Fibroblast of villous mesenchyme (primary cell): Measurements from ENCODE around the gene PAAF1. TPM values are rescaled to one million over a fixed set of nuclear protein-coding genes. Genes with fewer than 3 reads are reported as not detected.

Source experiments
- DNase-seq: peaks from one replicate; pipeline ENCODE4 v3.0.0-alpha.2; 2010; ENCODE audit warnings: low read depth
- H3K4me3 ChIP-seq: 2 replicates; pipeline ENCODE4 v1.5.1; 2011; ENCODE audit warnings: low read depth, mild to moderate bottlenecking, low read length
- CTCF ChIP-seq: IDR thresholded peaks from 2 replicates; pipeline ENCODE4 v1.5.1; 2012; ENCODE audit warnings: low read depth, mild to moderate bottlenecking, low read length; ENCODE audit not compliant: insufficient read depth
- total RNA-seq: library from RNA; depleted of rRNA; stranded (reverse); fragments of >200 nt; gene quantifications from 2 replicates; pipeline ENCODE4 v1.2.3, GENCODE V29; 2012

Gene PAAF1
- 6.9 and 7.1 TPM in 2 replicates for total RNA-seq

- no peak for TF ChIP-seq CTCF
- peak; percentile 96 for DNase-seq
- peak within 1 kb of the TSS; percentile 91 for H3K4me3 ChIP-seq
Measured at GRCh38 chr11:73876424-73877310, at the start of gene PAAF1, which contains the start of gene COA4. Gene PAAF1, plus strand, starts transcription at chr11:73876999. Its CDS starts 23 bp downstream, at chr11:73877022. Gene COA4, minus strand, starts transcription at chr11:73876846. Its CDS starts 3,468 bp downstream, at chr11:73873378.

GRCh38 chr11:73830261-73830660, 46.5 kb upstream of the PAAF1 start:
- H3K4me3 ChIP-seq: no peak overlapping the region
- no peak for DNase-seq
- no peak for TF ChIP-seq CTCF

- no peak for DNase-seq
- H3K4me3 ChIP-seq: no peak overlapping the region
- TF ChIP-seq CTCF: no peak
Measured at GRCh38 chr11:73833067-73833466, 43.7 kb upstream of the PAAF1 start.

- H3K4me3 ChIP-seq: no peak overlapping the region
- TF ChIP-seq CTCF: no peak
- DNase-seq: peak; percentile 53
Measured at GRCh38 chr11:73838443-73839122, 38.2 kb upstream of the PAAF1 start.

- no peak for DNase-seq
- no peak for TF ChIP-seq CTCF
- no peak overlapping the region for H3K4me3 ChIP-seq
Measured at GRCh38 chr11:73839123-73839457, 37.7 kb upstream of the PAAF1 start.

- no peak for DNase-seq
Measured at GRCh38 chr11:73851046-73851764, 25.6 kb upstream of the PAAF1 start.

More at GRCh38 chr11:73851046-73851764, 25.6 kb upstream of the PAAF1 start:
- no peak overlapping the region for H3K4me3 ChIP-seq
- TF ChIP-seq CTCF: no peak
